ENCODE data around the gene FAM184B.

DNA sequence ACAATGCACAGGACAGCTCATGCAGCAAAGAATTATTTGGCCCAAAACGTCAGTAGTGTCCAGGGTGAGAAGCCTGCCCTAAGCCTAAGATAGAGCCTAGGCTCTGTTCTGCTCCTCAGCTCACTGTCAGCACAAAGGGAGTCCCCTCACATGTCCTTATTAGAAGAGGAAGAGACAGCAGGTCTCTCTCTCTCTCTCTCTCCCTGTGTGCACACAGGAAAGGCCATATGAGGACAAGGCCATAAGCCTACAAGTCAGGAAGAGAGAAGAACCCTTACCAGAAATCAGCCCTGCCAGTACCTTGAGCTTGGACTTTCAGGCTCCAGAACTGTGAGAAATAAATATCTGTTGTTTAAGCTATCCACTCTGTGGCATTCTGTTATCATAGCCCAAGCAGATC lies 20.4 kb downstream of the FAM184B start:
- TF ChIP-seq, protein P1, sequence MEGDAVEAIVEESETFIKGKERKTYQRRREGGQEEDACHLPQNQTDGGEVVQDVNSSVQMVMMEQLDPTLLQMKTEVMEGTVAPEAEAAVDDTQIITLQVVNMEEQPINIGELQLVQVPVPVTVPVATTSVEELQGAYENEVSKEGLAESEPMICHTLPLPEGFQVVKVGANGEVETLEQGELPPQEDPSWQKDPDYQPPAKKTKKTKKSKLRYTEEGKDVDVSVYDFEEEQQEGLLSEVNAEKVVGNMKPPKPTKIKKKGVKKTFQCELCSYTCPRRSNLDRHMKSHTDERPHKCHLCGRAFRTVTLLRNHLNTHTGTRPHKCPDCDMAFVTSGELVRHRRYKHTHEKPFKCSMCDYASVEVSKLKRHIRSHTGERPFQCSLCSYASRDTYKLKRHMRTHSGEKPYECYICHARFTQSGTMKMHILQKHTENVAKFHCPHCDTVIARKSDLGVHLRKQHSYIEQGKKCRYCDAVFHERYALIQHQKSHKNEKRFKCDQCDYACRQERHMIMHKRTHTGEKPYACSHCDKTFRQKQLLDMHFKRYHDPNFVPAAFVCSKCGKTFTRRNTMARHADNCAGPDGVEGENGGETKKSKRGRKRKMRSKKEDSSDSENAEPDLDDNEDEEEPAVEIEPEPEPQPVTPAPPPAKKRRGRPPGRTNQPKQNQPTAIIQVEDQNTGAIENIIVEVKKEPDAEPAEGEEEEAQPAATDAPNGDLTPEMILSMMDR (IDR thresholded peaks at IDR 0.05), result no peak
- no peak for TF ChIP-seq EZH2 (IDR thresholded peaks at IDR 0.05)

Data from neural progenitor cell (in vitro differentiated cells).